Gastrocnemius medialis (tissue), 4 donors: ENCODE data around the gene RBBP7. TPM values are rescaled to one million over a fixed set of nuclear protein-coding genes. Genes with fewer than 3 reads are reported as not detected.

ENCODE experiments used
- ATAC-seq, 2 donors: fragments of 150-250 bp; one replicate each; pipeline ENCODE4 v1.9.1; 2016
- DNase-seq, 2 donors: peaks; one replicate each; pipeline ENCODE4 v3.0.0-alpha.2; 2019
- H3K27ac ChIP-seq, 4 donors: fragments of 200-600 bp; sonication (generic); 1 replicate in 1 of 4; 2 replicates in 3 of 4; pipeline ENCODE4 v1.5.1; 2016 to 2018; ENCODE audit warnings: mild to moderate bottlenecking in 2 of 4, moderate library complexity in 1 of 4
- H3K27me3 ChIP-seq, 3 donors: fragments of 200-600 bp; sonication (generic) in 2 of 3; 1 replicate in 1 of 3; 2 replicates in 2 of 3; pipeline versions ENCODE4 v1.5.1 to v1.6.0; 2016 to 2019; ENCODE audit warnings: mild to moderate bottlenecking in 1 of 3, moderate library complexity in 1 of 3
- H3K36me3 ChIP-seq, 2 donors: fragments of 200-600 bp; sonication (generic) in 1 of 2; one replicate each; pipeline ENCODE4 v1.5.1; 2017 to 2018
- H3K4me1 ChIP-seq, 2 donors: fragments of 200-600 bp; sonication (generic) in 1 of 2; one replicate each; pipeline ENCODE4 v1.5.1; 2016 to 2017; ENCODE audit warnings: mild to moderate bottlenecking in 2 of 2
- H3K4me3 ChIP-seq, 4 donors: fragments of 200-600 bp; sonication (generic) in 3 of 4; 1 replicate in 1 of 4; 2 replicates in 3 of 4; pipeline ENCODE4 v1.5.1; 2016 to 2019; ENCODE audit warnings: mild to moderate bottlenecking in 2 of 4
- H3K9me3 ChIP-seq, 3 donors: fragments of 200-600 bp; sonication (generic) in 2 of 3; 1 replicate in 1 of 3; 2 replicates in 2 of 3; pipeline ENCODE4 v1.5.1; 2016 to 2019
- CTCF ChIP-seq, 5 experiments: fragments of 450-650 bp in 3 of 5; fragments of 200-600 bp in 2 of 5; sonication (generic) in 2 of 5; IDR thresholded peaks in 4 of 5; conservative IDR thresholded peaks in 1 of 5; 1 replicate in 4 of 5; 2 replicates in 1 of 5; pipeline ENCODE4 v1.5.1; 2016 to 2019; ENCODE audit warnings: antibody characterized with exemption in 5 of 5, mild to moderate bottlenecking in 3 of 5, moderate library complexity in 3 of 5
- POLR2A ChIP-seq, 2 donors: fragments of 450-650 bp; IDR thresholded peaks; one replicate each; pipeline ENCODE4 v1.6.1; 2017; ENCODE audit warnings: antibody characterized with exemption in 2 of 2, mild to moderate bottlenecking in 2 of 2, moderate library complexity in 2 of 2
- in situ Hi-C, 4 donors: fragments of 200-750 bp; cut with MboI; loops; one replicate each; pipeline versions ENCODE4 v1.15.0 to v1.8.0; 2017; ENCODE audit warnings: low sequenced_read_pairs in 4 of 4
- intact Hi-C: fragments of 100-400 bp; cut with DNase I; formaldehyde crosslinking; loops from one replicate; pipeline ENCODE4 v1.15.1; 2023; ENCODE audit warnings: low total_unique reads
- total RNA-seq, 4 donors: library from RNA; depleted of rRNA; stranded (reverse); fragments of >200 nt; gene quantifications; one replicate each; pipeline versions ENCODE4 v1.1.0 to v1.2.3, GENCODE V29; 2016

RBBP7 gene
- total RNA-seq, 4 donors from 2014 or later: 95.0 to 325 (median 151) TPM

- ATAC-seq (no peak), DNase-seq (no peak)
- in situ Hi-C loops: no loop called here
- intact Hi-C loops: no loop called here
- Histone ChIP-seq H3K27ac (peak overlapping the region; percentile 13 to 37 (median 26)), H3K9me3 (no peaks in the 10 kb centered on the region), H3K36me3 (peaks cover 4 to 42% of the 10 kb centered on the region in 2 donors), H3K4me3 (no peak overlapping the region), H3K4me1 (peaks cover 8 to 11% of the 10 kb centered on the region in 2 donors), H3K27me3 (no peaks in the 10 kb centered on the region)
- TF ChIP-seq POLR2A (IDR thresholded peaks at IDR 0.05) (no peak), CTCF (IDR thresholded peaks at IDR 0.05 in 4 of 5, conservative IDR thresholded peaks at IDR 0.05 in 1 of 5) (no peak)
Observed at GRCh38 chrX:16843208-16843909, 26.8 kb downstream of the RBBP7 start.

GRCh38 chrX:16842684-16843083 is 27.5 kb downstream of the RBBP7 start:
- ATAC-seq (no peak), DNase-seq (no peak)
- Histone ChIP-seq H3K36me3 (peaks cover 4 to 35% of the 10 kb centered on the region in 2 donors), H3K4me3 (no peak overlapping the region), H3K27me3 (no peaks in the 10 kb centered on the region), H3K4me1 (peaks cover 8 to 16% of the 10 kb centered on the region in 2 donors), H3K27ac (peak overlapping the region; percentile 13 to 37 (median 26)), H3K9me3 (no peaks in the 10 kb centered on the region)
- TF ChIP-seq POLR2A (IDR thresholded peaks at IDR 0.05) (no peak), CTCF (IDR thresholded peaks at IDR 0.05 in 4 of 5, conservative IDR thresholded peaks at IDR 0.05 in 1 of 5) (no peak)
- in situ Hi-C loops: no loop called here
- intact Hi-C loops: no loop called here

GRCh38 chrX:16839852-16840460 is 30.2 kb downstream of the RBBP7 start:
- Histone ChIP-seq H3K27ac (peak overlapping the region; percentile 71 to 82 (median 75)), H3K4me1 (peaks cover 8 to 16% of the 10 kb centered on the region in 2 donors), H3K9me3 (no peaks in the 10 kb centered on the region), H3K36me3 (peaks cover 4 to 24% of the 10 kb centered on the region in 2 donors), H3K4me3 (no peak overlapping the region), H3K27me3 (no peaks in the 10 kb centered on the region)
- TF ChIP-seq CTCF (IDR thresholded peaks at IDR 0.05 in 4 of 5, conservative IDR thresholded peaks at IDR 0.05 in 1 of 5): no peak
- no peak for TF ChIP-seq POLR2A (IDR thresholded peaks at IDR 0.05)
- intact Hi-C loops (loop anchor here (5.0 kb wide), 1 partner anchor 53 kb away; the partner anchor contains the start of gene TXLNG), in situ Hi-C loops (no loop called here)
- DNase-seq (peak; percentile 14 to 62), ATAC-seq (peak in 1 of 2 donors; percentile 25)

- H3K4me3 ChIP-seq: no peak overlapping the region
- TF ChIP-seq CTCF (IDR thresholded peaks at IDR 0.05 in 4 of 5, conservative IDR thresholded peaks at IDR 0.05 in 1 of 5): no peak
- TF ChIP-seq POLR2A (IDR thresholded peaks at IDR 0.05): no peak
- no peaks in the 10 kb centered on the region for H3K9me3 ChIP-seq
- in situ Hi-C loops: no loop called here
- peaks cover 4 to 26% of the 10 kb centered on the region in 2 donors for H3K36me3 ChIP-seq
- intact Hi-C loops: loop anchor here (5.0 kb wide), 1 partner anchor 52 kb away; the partner anchor contains the start of gene TXLNG
- H3K27ac ChIP-seq: peak overlapping the region; percentile 71 to 82 (median 75)
- ATAC-seq (no peak), DNase-seq (no peak)
- H3K4me1 ChIP-seq: peaks cover 8 to 16% of the 10 kb centered on the region in 2 donors
- H3K27me3 ChIP-seq: no peaks in the 10 kb centered on the region
Observed at GRCh38 chrX:16839219-16839851, 30.8 kb downstream of the RBBP7 start.
